WTC11 (cell line): ENCODE data around the gene NHERF2. TPM values are rescaled to one million over a fixed set of nuclear protein-coding genes. Genes with fewer than 3 reads are reported as not detected.

Experiments
- ATF1 ChIP-seq: sonication (generic); formaldehyde crosslinking; IDR thresholded peaks from 2 replicates; pipeline ENCODE4 v1.8.1; 2023; ENCODE audit warnings: mild to moderate bottlenecking, moderate library complexity, missing genetic modification reagents
- FOXJ3 ChIP-seq: sonication (generic); formaldehyde crosslinking; IDR thresholded peaks from 2 replicates; pipeline ENCODE4 v1.9.0; 2021; ENCODE audit warnings: missing genetic modification reagents, mild to moderate bottlenecking, borderline replicate concordance
- FOXP1 ChIP-seq: sonication (generic); formaldehyde crosslinking; IDR thresholded peaks from 2 replicates; pipeline ENCODE4 v1.8.0; 2022; ENCODE audit warnings: missing genetic modification reagents, mild to moderate bottlenecking, moderate library complexity, borderline replicate concordance
- GTF2I ChIP-seq: fragments of 250-450 bp; sonication (Bioruptor Pico); conservative IDR thresholded peaks from 2 replicates; pipeline ENCODE4 v1.4.0; 2021; ENCODE audit warnings: mild to moderate bottlenecking
- HMGA2 ChIP-seq: fragments of 250-450 bp; sonication (Bioruptor Pico); IDR thresholded peaks from 2 replicates; pipeline ENCODE4 v1.4.0; 2021; ENCODE audit warnings: mild to moderate bottlenecking, moderate library complexity
- MXD4 ChIP-seq: fragments of 250-450 bp; sonication (Bioruptor Pico); IDR thresholded peaks from 2 replicates; pipeline ENCODE4 v1.8.0; 2021; ENCODE audit warnings: mild to moderate bottlenecking, moderate library complexity, borderline replicate concordance
- OVOL2 ChIP-seq: fragments of 250-450 bp; sonication (Bioruptor Pico); IDR thresholded peaks from 2 replicates; pipeline ENCODE4 v1.9.0; 2021; ENCODE audit warnings: mild to moderate bottlenecking, borderline replicate concordance
- SMAD3 ChIP-seq: sonication (generic); formaldehyde crosslinking; IDR thresholded peaks from 2 replicates; pipeline ENCODE4 v1.8.0; 2022; ENCODE audit warnings: missing genetic modification reagents, mild to moderate bottlenecking, borderline replicate concordance
- SP1 ChIP-seq: sonication (generic); formaldehyde crosslinking; conservative IDR thresholded peaks from 2 replicates; pipeline ENCODE4 v1.8.1; 2022; ENCODE audit warnings: missing genetic modification reagents
- TEAD4 ChIP-seq: sonication (generic); formaldehyde crosslinking; IDR thresholded peaks from 2 replicates; pipeline ENCODE4 v1.8.0; 2022; ENCODE audit warnings: mild to moderate bottlenecking, missing genetic modification reagents
- ZBTB21 ChIP-seq: sonication (generic); formaldehyde crosslinking; IDR thresholded peaks from 2 replicates; pipeline ENCODE4 v1.8.1; 2023; ENCODE audit warnings: mild to moderate bottlenecking, missing genetic modification reagents, borderline replicate concordance
- ZNF263 ChIP-seq: sonication (generic); formaldehyde crosslinking; IDR thresholded peaks from 2 replicates; pipeline ENCODE4 v1.8.1; 2022; ENCODE audit warnings: low read depth, mild to moderate bottlenecking, moderate library complexity, missing genetic modification reagents
- ZNF317 ChIP-seq: sonication (generic); formaldehyde crosslinking; IDR thresholded peaks from 2 replicates; pipeline ENCODE4 v1.8.1; 2023; ENCODE audit warnings: low read depth, mild to moderate bottlenecking, moderate library complexity, missing genetic modification reagents, borderline replicate concordance
- ZNF416 ChIP-seq: fragments of 250-450 bp; sonication (Bioruptor Pico); IDR thresholded peaks from 2 replicates; pipeline ENCODE4 v1.9.0; 2021; ENCODE audit warnings: mild to moderate bottlenecking, inconsistent platforms
- total RNA-seq: library from RNA; stranded (reverse); gene quantifications from 3 replicates; pipeline ENCODE4 v1.2.3, GENCODE V29; 2021
- TF ChIP-seq, protein P1 (sequence below): sonication (generic); formaldehyde crosslinking; IDR thresholded peaks from 2 replicates; pipeline ENCODE4 v1.8.1; 2023; ENCODE audit warnings: mild to moderate bottlenecking, missing genetic modification reagents
- TF ChIP-seq, protein P2 (sequence below): sonication (generic); formaldehyde crosslinking; IDR thresholded peaks from 2 replicates; pipeline ENCODE4 v1.8.1; 2023; ENCODE audit warnings: mild to moderate bottlenecking, missing genetic modification reagents, borderline replicate concordance
- TF ChIP-seq, protein P3 (sequence below): sonication (generic); formaldehyde crosslinking; IDR thresholded peaks from 2 replicates; pipeline ENCODE4 v1.8.0; 2023; ENCODE audit warnings: missing genetic modification reagents
- TF ChIP-seq, protein P4 (sequence below): fragments of 200-600 bp; IDR thresholded peaks from 2 replicates; pipeline ENCODE4 v1.8.0; 2022; ENCODE audit warnings: antibody characterized with exemption
- TF ChIP-seq, protein P5 (sequence below): fragments of 250-450 bp; sonication (Bioruptor Pico); conservative IDR thresholded peaks from 2 replicates; pipeline ENCODE4 v1.9.0; 2021; ENCODE audit warnings: mild to moderate bottlenecking
- TF ChIP-seq, protein P6 (sequence below): sonication (generic); formaldehyde crosslinking; IDR thresholded peaks from 2 replicates; pipeline ENCODE4 v1.8.0; 2022; ENCODE audit warnings: missing genetic modification reagents
- TF ChIP-seq, protein P7 (sequence below): sonication (generic); formaldehyde crosslinking; conservative IDR thresholded peaks from 2 replicates; pipeline ENCODE4 v1.8.1; 2022; ENCODE audit warnings: mild to moderate bottlenecking, missing genetic modification reagents

The NHERF2 gene
- total RNA-seq, 1 experiment from 2014 or later: 31.1 TPM

DNA sequence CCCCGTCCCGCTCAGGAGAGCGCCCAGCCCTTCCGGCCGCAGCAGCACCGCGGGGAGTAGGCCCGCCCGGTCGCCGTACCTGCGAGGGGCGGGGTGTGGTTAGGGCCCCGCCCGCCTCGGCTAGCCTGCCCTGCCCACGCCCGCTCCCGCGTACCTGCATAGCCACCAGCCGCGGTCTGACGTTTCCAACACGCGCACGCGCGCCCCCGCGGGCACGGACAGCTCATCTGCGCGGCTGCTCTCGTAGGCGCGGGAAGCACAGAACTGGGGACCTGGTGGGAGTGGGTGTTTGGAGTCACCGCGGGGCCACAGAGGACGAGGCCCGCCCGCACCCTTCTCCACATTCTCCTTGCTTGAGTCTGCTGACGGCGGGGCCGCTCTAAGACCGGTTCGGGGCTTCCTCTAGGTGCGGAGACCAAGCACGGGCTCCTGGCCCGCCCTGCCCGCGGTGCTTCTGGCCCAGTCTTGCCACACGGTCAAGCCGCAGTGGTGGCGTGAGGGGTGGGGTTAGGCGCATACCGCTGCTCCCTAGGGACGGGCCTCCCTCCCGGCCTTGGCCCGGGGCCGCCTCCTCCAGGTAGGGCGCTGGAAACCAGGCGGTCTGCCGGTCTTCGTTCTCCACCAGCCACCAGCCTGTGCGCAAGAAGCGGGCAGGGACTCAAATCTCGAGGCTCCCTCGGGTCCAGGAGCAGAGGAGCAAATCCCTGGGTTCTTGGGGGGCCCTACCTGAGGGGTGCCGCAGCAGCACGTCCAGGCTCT, 47.3 kb upstream of the NHERF2 start (continued):
- TF ChIP-seq, protein P1, sequence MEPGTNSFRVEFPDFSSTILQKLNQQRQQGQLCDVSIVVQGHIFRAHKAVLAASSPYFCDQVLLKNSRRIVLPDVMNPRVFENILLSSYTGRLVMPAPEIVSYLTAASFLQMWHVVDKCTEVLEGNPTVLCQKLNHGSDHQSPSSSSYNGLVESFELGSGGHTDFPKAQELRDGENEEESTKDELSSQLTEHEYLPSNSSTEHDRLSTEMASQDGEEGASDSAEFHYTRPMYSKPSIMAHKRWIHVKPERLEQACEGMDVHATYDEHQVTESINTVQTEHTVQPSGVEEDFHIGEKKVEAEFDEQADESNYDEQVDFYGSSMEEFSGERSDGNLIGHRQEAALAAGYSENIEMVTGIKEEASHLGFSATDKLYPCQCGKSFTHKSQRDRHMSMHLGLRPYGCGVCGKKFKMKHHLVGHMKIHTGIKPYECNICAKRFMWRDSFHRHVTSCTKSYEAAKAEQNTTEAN (CRISPR knock-in tag): peak; percentile 56; the same call in 1 of the 2 replicates
- TF ChIP-seq, protein P2, sequence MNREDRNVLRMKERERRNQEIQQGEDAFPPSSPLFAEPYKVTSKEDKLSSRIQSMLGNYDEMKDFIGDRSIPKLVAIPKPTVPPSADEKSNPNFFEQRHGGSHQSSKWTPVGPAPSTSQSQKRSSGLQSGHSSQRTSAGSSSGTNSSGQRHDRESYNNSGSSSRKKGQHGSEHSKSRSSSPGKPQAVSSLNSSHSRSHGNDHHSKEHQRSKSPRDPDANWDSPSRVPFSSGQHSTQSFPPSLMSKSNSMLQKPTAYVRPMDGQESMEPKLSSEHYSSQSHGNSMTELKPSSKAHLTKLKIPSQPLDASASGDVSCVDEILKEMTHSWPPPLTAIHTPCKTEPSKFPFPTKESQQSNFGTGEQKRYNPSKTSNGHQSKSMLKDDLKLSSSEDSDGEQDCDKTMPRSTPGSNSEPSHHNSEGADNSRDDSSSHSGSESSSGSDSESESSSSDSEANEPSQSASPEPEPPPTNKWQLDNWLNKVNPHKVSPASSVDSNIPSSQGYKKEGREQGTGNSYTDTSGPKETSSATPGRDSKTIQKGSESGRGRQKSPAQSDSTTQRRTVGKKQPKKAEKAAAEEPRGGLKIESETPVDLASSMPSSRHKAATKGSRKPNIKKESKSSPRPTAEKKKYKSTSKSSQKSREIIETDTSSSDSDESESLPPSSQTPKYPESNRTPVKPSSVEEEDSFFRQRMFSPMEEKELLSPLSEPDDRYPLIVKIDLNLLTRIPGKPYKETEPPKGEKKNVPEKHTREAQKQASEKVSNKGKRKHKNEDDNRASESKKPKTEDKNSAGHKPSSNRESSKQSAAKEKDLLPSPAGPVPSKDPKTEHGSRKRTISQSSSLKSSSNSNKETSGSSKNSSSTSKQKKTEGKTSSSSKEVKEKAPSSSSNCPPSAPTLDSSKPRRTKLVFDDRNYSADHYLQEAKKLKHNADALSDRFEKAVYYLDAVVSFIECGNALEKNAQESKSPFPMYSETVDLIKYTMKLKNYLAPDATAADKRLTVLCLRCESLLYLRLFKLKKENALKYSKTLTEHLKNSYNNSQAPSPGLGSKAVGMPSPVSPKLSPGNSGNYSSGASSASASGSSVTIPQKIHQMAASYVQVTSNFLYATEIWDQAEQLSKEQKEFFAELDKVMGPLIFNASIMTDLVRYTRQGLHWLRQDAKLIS: no peak
- TF ChIP-seq, protein P3, sequence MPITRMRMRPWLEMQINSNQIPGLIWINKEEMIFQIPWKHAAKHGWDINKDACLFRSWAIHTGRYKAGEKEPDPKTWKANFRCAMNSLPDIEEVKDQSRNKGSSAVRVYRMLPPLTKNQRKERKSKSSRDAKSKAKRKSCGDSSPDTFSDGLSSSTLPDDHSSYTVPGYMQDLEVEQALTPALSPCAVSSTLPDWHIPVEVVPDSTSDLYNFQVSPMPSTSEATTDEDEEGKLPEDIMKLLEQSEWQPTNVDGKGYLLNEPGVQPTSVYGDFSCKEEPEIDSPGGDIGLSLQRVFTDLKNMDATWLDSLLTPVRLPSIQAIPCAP (CRISPR knock-in tag): no peak
- TF ChIP-seq ZNF263 (CRISPR knock-in tag): no peak
- TF ChIP-seq SP1 (CRISPR knock-in tag): peak; percentile 35; the same call in 1 of the 2 replicates
- TF ChIP-seq SMAD3: peak; percentile 31; the same call in 1 of the 2 replicates
- 0 out of 2 replicates have a peak, but pooled peaks have one; percentile 62 for TF ChIP-seq ATF1 (CRISPR knock-in tag)
- no peak for TF ChIP-seq OVOL2 (CRISPR knock-in tag)
- TF ChIP-seq, protein P4, sequence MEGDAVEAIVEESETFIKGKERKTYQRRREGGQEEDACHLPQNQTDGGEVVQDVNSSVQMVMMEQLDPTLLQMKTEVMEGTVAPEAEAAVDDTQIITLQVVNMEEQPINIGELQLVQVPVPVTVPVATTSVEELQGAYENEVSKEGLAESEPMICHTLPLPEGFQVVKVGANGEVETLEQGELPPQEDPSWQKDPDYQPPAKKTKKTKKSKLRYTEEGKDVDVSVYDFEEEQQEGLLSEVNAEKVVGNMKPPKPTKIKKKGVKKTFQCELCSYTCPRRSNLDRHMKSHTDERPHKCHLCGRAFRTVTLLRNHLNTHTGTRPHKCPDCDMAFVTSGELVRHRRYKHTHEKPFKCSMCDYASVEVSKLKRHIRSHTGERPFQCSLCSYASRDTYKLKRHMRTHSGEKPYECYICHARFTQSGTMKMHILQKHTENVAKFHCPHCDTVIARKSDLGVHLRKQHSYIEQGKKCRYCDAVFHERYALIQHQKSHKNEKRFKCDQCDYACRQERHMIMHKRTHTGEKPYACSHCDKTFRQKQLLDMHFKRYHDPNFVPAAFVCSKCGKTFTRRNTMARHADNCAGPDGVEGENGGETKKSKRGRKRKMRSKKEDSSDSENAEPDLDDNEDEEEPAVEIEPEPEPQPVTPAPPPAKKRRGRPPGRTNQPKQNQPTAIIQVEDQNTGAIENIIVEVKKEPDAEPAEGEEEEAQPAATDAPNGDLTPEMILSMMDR: no peak
- peak; percentile 39; the same call in 1 of the 2 replicates for TF ChIP-seq ZBTB21
- no peak for TF ChIP-seq MXD4 (CRISPR knock-in tag)
- TF ChIP-seq TEAD4 (CRISPR knock-in tag): no peak
- TF ChIP-seq, protein P5, sequence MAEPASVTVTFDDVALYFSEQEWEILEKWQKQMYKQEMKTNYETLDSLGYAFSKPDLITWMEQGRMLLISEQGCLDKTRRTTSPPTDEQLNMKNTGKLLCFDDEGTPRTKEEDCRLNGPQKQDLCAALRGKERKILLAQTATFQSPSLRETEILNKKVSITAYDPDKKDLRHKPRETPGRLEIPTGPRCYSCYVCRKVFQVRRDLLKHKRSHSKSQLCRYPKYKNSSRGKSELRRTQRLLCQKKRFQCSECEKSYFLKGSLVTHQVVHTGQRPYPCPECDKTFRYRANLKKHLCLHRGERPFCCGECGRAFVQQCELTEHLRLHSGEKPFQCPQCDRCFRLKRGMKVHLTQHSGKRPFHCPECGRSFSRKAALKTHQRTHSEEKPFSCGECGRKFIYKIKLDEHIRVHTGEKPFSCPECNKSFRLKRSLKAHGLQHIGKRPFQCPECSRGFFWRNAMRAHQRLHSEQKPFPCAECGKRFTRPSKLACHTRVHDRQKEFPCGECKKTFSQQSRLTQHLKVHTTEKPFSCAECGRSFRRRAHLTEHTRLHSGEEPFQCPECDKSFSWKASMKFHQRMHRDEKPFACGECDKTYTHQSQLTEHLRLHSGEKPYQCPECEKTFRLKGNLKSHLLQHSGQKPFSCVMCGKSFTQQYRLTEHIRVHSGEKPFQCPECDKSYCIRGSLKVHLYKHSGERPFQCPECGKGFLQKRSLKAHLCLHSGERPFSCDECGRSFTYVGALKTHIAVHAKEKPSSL (CRISPR knock-in tag): no peak
- no peak for TF ChIP-seq ZNF416 (CRISPR knock-in tag)
- 0 out of 2 replicates have a peak, but pooled peaks have one; percentile 26 for TF ChIP-seq FOXP1 (CRISPR knock-in tag)
- TF ChIP-seq ZNF317 (CRISPR knock-in tag): 0 out of 2 replicates have a peak, but pooled peaks have one; percentile 16
- TF ChIP-seq HMGA2 (CRISPR knock-in tag): no peak
- TF ChIP-seq, protein P6, sequence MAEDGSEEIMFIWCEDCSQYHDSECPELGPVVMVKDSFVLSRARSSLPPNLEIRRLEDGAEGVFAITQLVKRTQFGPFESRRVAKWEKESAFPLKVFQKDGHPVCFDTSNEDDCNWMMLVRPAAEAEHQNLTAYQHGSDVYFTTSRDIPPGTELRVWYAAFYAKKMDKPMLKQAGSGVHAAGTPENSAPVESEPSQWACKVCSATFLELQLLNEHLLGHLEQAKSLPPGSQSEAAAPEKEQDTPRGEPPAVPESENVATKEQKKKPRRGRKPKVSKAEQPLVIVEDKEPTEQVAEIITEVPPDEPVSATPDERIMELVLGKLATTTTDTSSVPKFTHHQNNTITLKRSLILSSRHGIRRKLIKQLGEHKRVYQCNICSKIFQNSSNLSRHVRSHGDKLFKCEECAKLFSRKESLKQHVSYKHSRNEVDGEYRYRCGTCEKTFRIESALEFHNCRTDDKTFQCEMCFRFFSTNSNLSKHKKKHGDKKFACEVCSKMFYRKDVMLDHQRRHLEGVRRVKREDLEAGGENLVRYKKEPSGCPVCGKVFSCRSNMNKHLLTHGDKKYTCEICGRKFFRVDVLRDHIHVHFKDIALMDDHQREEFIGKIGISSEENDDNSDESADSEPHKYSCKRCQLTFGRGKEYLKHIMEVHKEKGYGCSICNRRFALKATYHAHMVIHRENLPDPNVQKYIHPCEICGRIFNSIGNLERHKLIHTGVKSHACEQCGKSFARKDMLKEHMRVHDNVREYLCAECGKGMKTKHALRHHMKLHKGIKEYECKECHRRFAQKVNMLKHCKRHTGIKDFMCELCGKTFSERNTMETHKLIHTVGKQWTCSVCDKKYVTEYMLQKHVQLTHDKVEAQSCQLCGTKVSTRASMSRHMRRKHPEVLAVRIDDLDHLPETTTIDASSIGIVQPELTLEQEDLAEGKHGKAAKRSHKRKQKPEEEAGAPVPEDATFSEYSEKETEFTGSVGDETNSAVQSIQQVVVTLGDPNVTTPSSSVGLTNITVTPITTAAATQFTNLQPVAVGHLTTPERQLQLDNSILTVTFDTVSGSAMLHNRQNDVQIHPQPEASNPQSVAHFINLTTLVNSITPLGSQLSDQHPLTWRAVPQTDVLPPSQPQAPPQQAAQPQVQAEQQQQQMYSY (CRISPR knock-in tag): no peak
- TF ChIP-seq GTF2I (CRISPR knock-in tag): no peak
- TF ChIP-seq, protein P7, sequence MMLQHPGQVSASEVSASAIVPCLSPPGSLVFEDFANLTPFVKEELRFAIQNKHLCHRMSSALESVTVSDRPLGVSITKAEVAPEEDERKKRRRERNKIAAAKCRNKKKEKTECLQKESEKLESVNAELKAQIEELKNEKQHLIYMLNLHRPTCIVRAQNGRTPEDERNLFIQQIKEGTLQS: no peak
- TF ChIP-seq FOXJ3 (CRISPR knock-in tag): no peak
